Transverse colon (tissue), 4 donors: ENCODE data around the gene CTRB1. TPM values are rescaled to one million over a fixed set of nuclear protein-coding genes. Genes with fewer than 3 reads are reported as not detected.
"Not testable (repeated sequence)": the region's sequence is repeated elsewhere in the genome, so short reads cannot be mapped to it uniquely, and the experiment has no call there.

Experiments
- DNase-seq: peaks from one replicate; pipeline ENCODE4 v3.0.0-alpha.2; 2019
- H3K27ac ChIP-seq, 4 donors: fragments of 200-600 bp; sonication (generic); 2 replicates each; pipeline ENCODE4 v1.5.1; 2016 to 2018; ENCODE audit warnings: inconsistent platforms in 4 of 4
- H3K27me3 ChIP-seq: fragments of 200-600 bp; sonication (generic); 2 replicates; pipeline ENCODE4 v1.5.1; 2017; ENCODE audit warnings: inconsistent platforms
- H3K36me3 ChIP-seq, 4 donors: fragments of 200-600 bp; sonication (generic); 2 replicates each; pipeline ENCODE4 v1.5.1; 2017 to 2019; ENCODE audit warnings: inconsistent platforms in 4 of 4
- H3K4me1 ChIP-seq, 4 donors: fragments of 200-600 bp; sonication (generic); 2 replicates each; pipeline ENCODE4 v1.5.1; 2017 to 2020; ENCODE audit warnings: inconsistent platforms in 4 of 4
- H3K4me3 ChIP-seq, 4 donors: fragments of 200-600 bp; sonication (generic); 1 replicate in 1 of 4; 2 replicates in 3 of 4; pipeline versions ENCODE4 v1.5.1 to v1.6.1; 2017 to 2019; ENCODE audit warnings: inconsistent platforms in 4 of 4
- H3K9me3 ChIP-seq, 2 donors: fragments of 200-600 bp; sonication (generic); 2 replicates each; pipeline ENCODE4 v1.5.1; 2017 to 2019; ENCODE audit warnings: inconsistent platforms in 2 of 2
- CTCF ChIP-seq, 5 experiments: fragments of 200-600 bp in 3 of 5; fragments of 450-650 bp in 2 of 5; sonication (generic) in 3 of 5; IDR thresholded peaks; 1 replicate in 2 of 5; 2 replicates in 3 of 5; pipeline ENCODE4 v1.5.1; 2016 to 2017; ENCODE audit warnings: antibody characterized with exemption in 5 of 5, inconsistent platforms in 3 of 5, mild to moderate bottlenecking in 2 of 5, moderate library complexity in 1 of 5
- EP300 ChIP-seq: sonication (generic); formaldehyde crosslinking; IDR thresholded peaks from one replicate; pipeline ENCODE4 v1.6.1; 2017; ENCODE audit warnings: antibody characterized with exemption, low read depth
- POLR2A ChIP-seq: fragments of 450-650 bp; IDR thresholded peaks from one replicate; pipeline ENCODE4 v1.6.1; 2016; ENCODE audit warnings: antibody characterized with exemption, mild to moderate bottlenecking, moderate library complexity
- POLR2AphosphoS5 ChIP-seq, 3 donors: sonication (generic); formaldehyde crosslinking; IDR thresholded peaks; one replicate each; pipeline ENCODE4 v1.6.1; 2016; ENCODE audit warnings: antibody characterized with exemption in 3 of 3
- WGBS, 2 donors: methylation state at CpG; one replicate each; pipeline ENCODE4 v1.1.5; 2018; ENCODE audit warnings: low coverage in 1 of 2; 5-methylcytosine and 5-hydroxymethylcytosine counted together
- in situ Hi-C, 4 donors: fragments of 200-750 bp; cut with MboI; loops; one replicate each; pipeline versions ENCODE4 v1.15.0 to v1.15.1; 2017; ENCODE audit warnings: low sequenced_read_pairs in 3 of 4, low pct_ligation_motif_present in 1 of 4, low pct_unique_long_range_greater_than_20kb in 1 of 4
- intact Hi-C: fragments of 100-400 bp; cut with DNase I; formaldehyde crosslinking; loops from one replicate; pipeline ENCODE4 v1.15.1; 2023; ENCODE audit warnings: low total_unique reads
- total RNA-seq, 4 donors: library from RNA; depleted of rRNA; stranded (reverse); fragments of >200 nt; gene quantifications; one replicate each; pipeline ENCODE4 v1.1.0, GENCODE V29; 2016

CTRB1 gene
- total RNA-seq, 4 donors from 2014 or later = not detected

GRCh38 chr16:75238853-75239541 is 20.2 kb downstream of the CTRB1 start:
- Histone ChIP-seq H3K27me3 (no peaks in the 10 kb centered on the region), H3K27ac (peak overlapping the region; percentile 59 to 87 (median 72)), H3K9me3 (no peaks in the 10 kb centered on the region), H3K36me3 (peaks cover 0 to 8% (median 0%) of the 10 kb centered on the region in 4 donors), H3K4me3 (no peak overlapping the region), H3K4me1 (peaks cover 25 to 32% (median 29%) of the 10 kb centered on the region in 4 donors)
- DNase-seq = no peak
- TF ChIP-seq EP300 (no peak), POLR2AphosphoS5 (IDR thresholded peaks at IDR 0.05) (no peak), POLR2A (no peak), CTCF (IDR thresholded peaks at IDR 0.05) (peak in 2 of 5 experiments; percentile 9 to 14)
- WGBS, 2 donors = 69% methylated on average over 13 of the region's 16 CpGs; no CpG with 5 or more reads in 1 of the 2 donors
- in situ Hi-C loops (no loop called here), intact Hi-C loops (no loop called here)

- TF ChIP-seq POLR2A = no peak
- TF ChIP-seq POLR2AphosphoS5 (IDR thresholded peaks at IDR 0.05) = no peak
- no peak for TF ChIP-seq CTCF (IDR thresholded peaks at IDR 0.05)
- no peak for TF ChIP-seq EP300
- intact Hi-C loops = no loop called here
- Histone ChIP-seq H3K27me3 (no peaks in the 10 kb centered on the region), H3K27ac (peak overlapping the region; percentile 59 to 87 (median 72)), H3K9me3 (no peaks in the 10 kb centered on the region), H3K4me1 (peaks cover 25 to 34% (median 30%) of the 10 kb centered on the region in 4 donors), H3K4me3 (no peak overlapping the region), H3K36me3 (peaks cover 0 to 8% (median 0%) of the 10 kb centered on the region in 4 donors)
- no peak for DNase-seq
- 90% methylated on average over 18 of the region's 19 CpGs; no CpG with 5 or more reads in 1 of the 2 donors for WGBS, 2 donors
- in situ Hi-C loops = loop anchor here in 1 of 4 donors (10.0 kb wide), 1 partner anchor 145 kb away; no protein-coding TSS in a partner anchor
Observed at GRCh38 chr16:75239542-75240122, 20.8 kb downstream of the CTRB1 start.

- H3K27me3 ChIP-seq, H3K27ac ChIP-seq, H3K36me3 ChIP-seq, DNase-seq, H3K9me3 ChIP-seq, intact Hi-C loops, H3K4me3 ChIP-seq: not testable (repeated sequence)
- in situ Hi-C loops = loop anchor here in 1 of 4 donors (10.0 kb wide), 1 partner anchor 144 kb away; no protein-coding TSS in a partner anchor
- 87% methylated on average over 7 of the region's 7 CpGs; no CpG with 5 or more reads in 1 of the 2 donors for WGBS, 2 donors
- peaks cover 35 to 44% (median 40%) of the 10 kb centered on the region in 4 donors for H3K4me1 ChIP-seq
Observed at GRCh38 chr16:75240633-75241032, 21.8 kb downstream of the CTRB1 start.

GRCh38 chr16:75241412-75241811 is 22.6 kb downstream of the CTRB1 start:
- intact Hi-C loops = no loop called here
- H3K36me3 ChIP-seq = peaks cover 0 to 8% (median 0%) of the 10 kb centered on the region in 4 donors
- WGBS, 2 donors = 92% methylated on average over 7 of the region's 8 CpGs; no CpG with 5 or more reads in 1 of the 2 donors
- H3K27ac ChIP-seq = no peak overlapping the region
- no peak for DNase-seq
- in situ Hi-C loops = loop anchor here in 1 of 4 donors (10.0 kb wide), 1 partner anchor 143 kb away; no protein-coding TSS in a partner anchor
- TF ChIP-seq EP300 = no peak
- H3K9me3 ChIP-seq = no peaks in the 10 kb centered on the region
- no peaks in the 10 kb centered on the region for H3K27me3 ChIP-seq
- peaks cover 43 to 52% (median 47%) of the 10 kb centered on the region in 4 donors for H3K4me1 ChIP-seq
- no peak overlapping the region for H3K4me3 ChIP-seq

- no peak for DNase-seq
- in situ Hi-C loops = loop anchor here in 1 of 4 donors (10.0 kb wide), 1 partner anchor 143 kb away; no protein-coding TSS in a partner anchor
- Histone ChIP-seq H3K27ac (no peak overlapping the region), H3K4me1 (peaks cover 48 to 57% (median 52%) of the 10 kb centered on the region in 4 donors), H3K27me3 (no peaks in the 10 kb centered on the region), H3K9me3 (no peaks in the 10 kb centered on the region), H3K36me3 (peaks cover 0 to 8% (median 0%) of the 10 kb centered on the region in 4 donors), H3K4me3 (no peak overlapping the region)
- TF ChIP-seq CTCF (IDR thresholded peaks at IDR 0.05) = no peak
- no peak for TF ChIP-seq POLR2A
- TF ChIP-seq EP300 = no peak
- TF ChIP-seq POLR2AphosphoS5 (IDR thresholded peaks at IDR 0.05) = no peak
- 95% methylated on average over 13 of the region's 13 CpGs; no CpG with 5 or more reads in 1 of the 2 donors for WGBS, 2 donors
- intact Hi-C loops = no loop called here
Observed at GRCh38 chr16:75241955-75242354, 23.2 kb downstream of the CTRB1 start.

GRCh38 chr16:75242436-75243078 is 23.8 kb downstream of the CTRB1 start:
- H3K4me1 ChIP-seq = peaks cover 55 to 62% (median 58%) of the 10 kb centered on the region in 4 donors

More at GRCh38 chr16:75242436-75243078, 23.8 kb downstream of the CTRB1 start:
- H3K27me3 ChIP-seq, intact Hi-C loops, H3K9me3 ChIP-seq, H3K36me3 ChIP-seq, DNase-seq, H3K27ac ChIP-seq, H3K4me3 ChIP-seq: not testable (repeated sequence)
- 91% methylated on average over 24 of the region's 27 CpGs; no CpG with 5 or more reads in 1 of the 2 donors for WGBS, 2 donors
- in situ Hi-C loops = loop anchor here in 1 of 4 donors (10.0 kb wide), 1 partner anchor 142 kb away; no protein-coding TSS in a partner anchor
